ENCODE measurements around the gene ARSJ.

DNA sequence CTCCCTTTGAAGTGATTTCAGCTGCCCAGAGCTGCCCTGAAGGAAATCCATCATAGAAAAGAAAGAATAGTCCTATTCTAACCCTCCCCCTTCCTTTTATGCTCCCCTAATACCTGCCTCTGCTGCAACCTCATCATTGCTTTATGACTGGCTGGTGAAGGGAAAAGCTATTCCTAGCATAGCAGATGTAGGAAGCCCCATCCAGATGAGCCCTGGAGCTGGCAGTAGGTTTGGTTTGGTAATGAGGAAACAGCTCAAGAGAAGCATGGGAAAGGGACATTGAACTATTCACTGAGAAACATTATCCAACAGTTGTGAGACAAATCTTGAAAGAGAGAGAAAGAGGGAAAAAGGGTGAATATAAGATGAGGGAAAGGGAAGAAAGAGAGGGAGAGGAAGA is 29.2 kb downstream of the ARSJ start:
- TF ChIP-seq, protein P1, sequence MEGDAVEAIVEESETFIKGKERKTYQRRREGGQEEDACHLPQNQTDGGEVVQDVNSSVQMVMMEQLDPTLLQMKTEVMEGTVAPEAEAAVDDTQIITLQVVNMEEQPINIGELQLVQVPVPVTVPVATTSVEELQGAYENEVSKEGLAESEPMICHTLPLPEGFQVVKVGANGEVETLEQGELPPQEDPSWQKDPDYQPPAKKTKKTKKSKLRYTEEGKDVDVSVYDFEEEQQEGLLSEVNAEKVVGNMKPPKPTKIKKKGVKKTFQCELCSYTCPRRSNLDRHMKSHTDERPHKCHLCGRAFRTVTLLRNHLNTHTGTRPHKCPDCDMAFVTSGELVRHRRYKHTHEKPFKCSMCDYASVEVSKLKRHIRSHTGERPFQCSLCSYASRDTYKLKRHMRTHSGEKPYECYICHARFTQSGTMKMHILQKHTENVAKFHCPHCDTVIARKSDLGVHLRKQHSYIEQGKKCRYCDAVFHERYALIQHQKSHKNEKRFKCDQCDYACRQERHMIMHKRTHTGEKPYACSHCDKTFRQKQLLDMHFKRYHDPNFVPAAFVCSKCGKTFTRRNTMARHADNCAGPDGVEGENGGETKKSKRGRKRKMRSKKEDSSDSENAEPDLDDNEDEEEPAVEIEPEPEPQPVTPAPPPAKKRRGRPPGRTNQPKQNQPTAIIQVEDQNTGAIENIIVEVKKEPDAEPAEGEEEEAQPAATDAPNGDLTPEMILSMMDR (IDR thresholded peaks at IDR 0.05; ENCODE audit: low read length) = no peak
- no peak for TF ChIP-seq EZH2 (optimal IDR thresholded peaks at IDR 0.05; ENCODE audit: low read depth, low read length)
- TF ChIP-seq EZH2phosphoT487 (IDR thresholded peaks at IDR 0.05; ENCODE audit: low read length) = no peak
